AG09319 (cell line): Measurements from ENCODE around the gene SYS1.

Experiments
- DNase-seq: peaks from one replicate; pipeline ENCODE4 v3.0.0-alpha.2; 2010; ENCODE audit warnings: low read depth; ENCODE audit errors: extremely low read depth
- CTCF ChIP-seq: IDR thresholded peaks from 2 replicates; pipeline ENCODE4 v1.5.1; 2011; ENCODE audit warnings: low read depth, mild to moderate bottlenecking, inconsistent platforms, low read length, moderate library complexity

Gene SYS1

GRCh38 chr20:45330476-45330875, 32.5 kb upstream of the SYS1 start:
- no peak for TF ChIP-seq CTCF
- no peak for DNase-seq

DNA sequence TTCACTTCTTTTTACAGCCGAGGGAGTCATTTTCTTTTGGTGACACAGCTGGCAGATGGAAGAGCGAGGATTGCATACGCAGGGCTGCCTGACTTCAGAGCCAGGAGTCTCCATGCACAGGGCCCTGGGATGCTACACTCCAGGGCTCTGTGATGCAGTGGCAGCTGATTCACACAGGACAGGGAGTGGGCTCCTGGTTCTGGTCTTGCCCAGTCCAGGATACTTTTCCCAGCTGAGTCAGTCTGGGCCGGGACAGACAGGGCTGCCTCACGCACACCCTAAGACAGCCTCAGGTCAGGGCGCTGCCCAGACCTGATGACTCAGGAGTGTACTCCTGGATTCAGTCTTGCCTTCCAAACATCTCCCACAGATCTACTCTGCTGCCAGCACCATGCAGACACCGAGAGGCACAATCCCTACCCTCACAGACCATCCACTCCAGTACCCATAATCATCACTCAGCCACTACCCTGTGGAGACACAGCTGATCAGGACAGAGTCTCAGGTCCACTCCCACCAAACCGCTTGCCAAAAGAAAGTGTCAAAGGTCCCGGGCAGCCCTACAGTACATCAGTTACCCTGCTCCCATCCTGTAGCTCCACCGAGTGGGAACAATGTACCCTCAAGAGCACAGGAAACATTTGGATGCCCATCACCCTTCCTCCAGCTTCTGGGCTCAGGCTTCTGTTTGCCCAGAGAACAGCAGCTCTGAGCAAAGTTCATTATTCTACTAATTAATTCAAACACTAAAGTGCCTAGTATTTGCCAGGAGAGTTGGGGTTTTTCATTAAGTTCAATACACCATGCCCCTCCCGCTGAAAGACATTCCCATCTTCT, 26.2 kb upstream of the SYS1 start:
- DNase-seq: peak; percentile 73

GRCh38 chr20:45337367-45338120, 25.4 kb upstream of the SYS1 start:
- TF ChIP-seq CTCF: no peak
- peak; percentile 80 for DNase-seq

More for the DNA sequence above, 26.2 kb upstream of the SYS1 start:
- no peak for TF ChIP-seq CTCF

DNA sequence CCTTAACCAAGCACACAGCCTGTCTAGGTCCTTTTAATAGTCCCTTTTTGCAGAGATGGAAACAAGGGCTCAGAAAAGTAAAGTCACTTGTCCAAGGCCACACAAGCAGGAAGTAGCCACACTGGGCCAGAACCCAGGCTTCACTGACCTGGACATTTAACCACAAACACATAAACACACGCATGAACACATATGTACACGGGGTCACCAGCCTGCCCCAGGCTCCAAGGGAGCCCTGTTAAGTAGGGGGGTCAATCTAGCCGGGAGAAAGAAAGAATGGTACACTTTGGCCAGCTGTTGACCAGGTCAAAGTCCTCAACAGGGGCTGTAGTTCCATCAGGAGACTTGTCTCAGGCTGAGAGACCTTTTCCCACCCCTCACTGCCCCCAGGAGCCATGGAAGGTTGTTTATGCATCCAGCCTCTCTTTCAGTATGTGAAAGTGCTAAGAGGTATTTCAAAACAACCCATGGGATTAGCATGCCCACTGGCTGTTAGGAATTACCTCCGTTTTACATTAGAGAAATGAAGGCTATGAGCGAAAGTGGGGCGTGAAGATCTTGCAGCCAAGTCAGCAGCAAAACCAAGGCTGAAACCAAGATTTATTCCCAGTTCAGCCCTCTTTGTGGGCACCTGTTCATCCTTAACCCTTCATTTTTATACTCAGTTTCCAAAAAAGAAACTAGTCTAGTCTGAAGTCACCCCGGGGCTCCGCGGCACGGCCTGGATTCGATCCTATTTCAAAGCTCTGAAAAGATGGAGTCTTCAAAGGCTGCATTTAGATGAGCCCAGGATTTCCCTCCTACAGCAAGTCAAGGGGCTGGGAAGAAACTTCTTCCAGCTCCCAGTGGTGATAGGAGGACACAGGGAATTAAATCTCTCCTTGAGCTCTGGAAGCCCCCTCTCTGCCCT, 24.6 kb upstream of the SYS1 start:
- no peak for TF ChIP-seq CTCF
- no peak for DNase-seq

GRCh38 chr20:45339084-45339483, 23.9 kb upstream of the SYS1 start:
- no peak for TF ChIP-seq CTCF

GRCh38 chr20:45339799-45340198, 23.2 kb upstream of the SYS1 start:
- no peak for TF ChIP-seq CTCF
- DNase-seq: no peak

More at GRCh38 chr20:45339084-45339483, 23.9 kb upstream of the SYS1 start:
- no peak for DNase-seq
